Naive B cell (primary cell): ENCODE results near the gene P2RX1. TPM values are rescaled to one million over a fixed set of nuclear protein-coding genes. Genes with fewer than 3 reads are reported as not detected.
A peak's percentile ranks its signal among the peaks of the same experiment; 100 is the strongest.

Experiments used
- ATAC-seq, 2 donors: fragments of 150-1000 bp; cut with Tn5 transposase; 2 replicates each; pipeline ENCODE4 v1.10.0; 2021; ENCODE audit warnings: low read depth in 2 of 2, mild to moderate bottlenecking in 2 of 2, moderate library complexity in 2 of 2
- DNase-seq: peaks from one replicate; pipeline ENCODE4 v3.0.0; 2022
- H3K27ac Mint-ChIP-seq, 6 donors: one replicate each; pipeline ENCODE4 v1.8.0; 2020 to 2022; ENCODE audit warnings: mild to moderate bottlenecking in 6 of 6, mixed read lengths in 6 of 6, moderate library complexity in 5 of 6, inconsistent platforms in 2 of 6
- H3K27me3 Mint-ChIP-seq, 3 donors: one replicate each; pipeline ENCODE4 v1.8.0; 2021 to 2022; ENCODE audit warnings: mixed read lengths in 3 of 3, mild to moderate bottlenecking in 1 of 3
- H3K36me3 Mint-ChIP-seq, 2 donors: one replicate each; pipeline ENCODE4 v1.8.0; 2020 to 2022; ENCODE audit warnings: mixed read lengths in 2 of 2, inconsistent platforms in 1 of 2, mild to moderate bottlenecking in 1 of 2
- H3K4me1 Mint-ChIP-seq, 3 donors: one replicate each; pipeline ENCODE4 v1.8.0; 2020 to 2022; ENCODE audit warnings: mixed read lengths in 3 of 3, inconsistent platforms in 1 of 3, mild to moderate bottlenecking in 1 of 3, moderate library complexity in 1 of 3
- H3K4me3 Mint-ChIP-seq, 8 donors: one replicate each; pipeline ENCODE4 v1.8.0; 2020 to 2022; ENCODE audit warnings: mild to moderate bottlenecking in 8 of 8, mixed read lengths in 8 of 8, moderate library complexity in 8 of 8, inconsistent platforms in 2 of 8
- H3K9me3 Mint-ChIP-seq, 7 donors: one replicate each; pipeline ENCODE4 v1.8.0; 2020 to 2022; ENCODE audit warnings: mixed read lengths in 7 of 7, mild to moderate bottlenecking in 5 of 7, inconsistent platforms in 2 of 7, moderate library complexity in 1 of 7
- polyA plus RNA-seq, 6 donors: library from polyadenylated mRNA; unstranded; fragments of 300-500 nt; fragmentation: Illumina TruSeq; gene quantifications; one replicate each; pipeline ENCODE4 v1.2.3, GENCODE V29; 2021; ENCODE audit warnings: low read depth in 6 of 6

The P2RX1 gene
- polyA plus RNA-seq, 6 donors from 2014 or later, result 2.3 to 20.2 (median 15.1) TPM

GRCh38 chr17:3903051-3903825 lies 13.0 kb downstream of the P2RX1 start:
- Mint-ChIP-seq H3K9me3 (no peaks in the 10 kb centered on the region), H3K4me3 (peak overlapping the region in 1 of 8 donors; percentile 32), H3K27ac (peak overlapping the region in 3 of 6 donors; percentile 16 to 90 (median 76)), H3K4me1 (peaks cover 7 to 28% (median 24%) of the 10 kb centered on the region in 3 donors), H3K36me3 (peaks cover 0 to 5% of the 10 kb centered on the region in 2 donors), H3K27me3 (no peaks in the 10 kb centered on the region)
- ATAC-seq, result no peak
- DNase-seq, result no peak

GRCh38 chr17:3900646-3901045 lies 15.6 kb downstream of the P2RX1 start:
- no peak overlapping the region for H3K4me3 Mint-ChIP-seq
- H3K27ac Mint-ChIP-seq, result peak overlapping the region in 3 of 6 donors; percentile 5 to 65 (median 26)
- H3K4me1 Mint-ChIP-seq, result peaks cover 3 to 20% (median 12%) of the 10 kb centered on the region in 3 donors
- H3K9me3 Mint-ChIP-seq, result no peaks in the 10 kb centered on the region
- ATAC-seq (no peak), DNase-seq (no peak)
- no peaks in the 10 kb centered on the region for H3K27me3 Mint-ChIP-seq
- H3K36me3 Mint-ChIP-seq, result peaks cover 0 to 8% of the 10 kb centered on the region in 2 donors

- Mint-ChIP-seq H3K4me1 (peaks cover 17 to 20% (median 18%) of the 10 kb centered on the region in 3 donors), H3K4me3 (no peak overlapping the region), H3K36me3 (peaks cover 0 to 8% of the 10 kb centered on the region in 2 donors), H3K27me3 (no peaks in the 10 kb centered on the region), H3K9me3 (no peaks in the 10 kb centered on the region), H3K27ac (peak overlapping the region in 1 of 6 donors; percentile 61)
- DNase-seq, result no peak
- ATAC-seq, result no peak
Measured at GRCh38 chr17:3897731-3898130, 18.5 kb downstream of the P2RX1 start.

GRCh38 chr17:3896968-3897235 lies 19.4 kb downstream of the P2RX1 start:
- ATAC-seq (no peak), DNase-seq (no peak)
- Mint-ChIP-seq H3K36me3 (peaks cover 0 to 8% of the 10 kb centered on the region in 2 donors), H3K27ac (peak overlapping the region in 1 of 6 donors; percentile 32), H3K27me3 (no peaks in the 10 kb centered on the region), H3K4me3 (no peak overlapping the region), H3K4me1 (peaks cover 20 to 23% (median 22%) of the 10 kb centered on the region in 3 donors), H3K9me3 (no peaks in the 10 kb centered on the region)

- peaks cover 25 to 29% (median 28%) of the 10 kb centered on the region in 3 donors for H3K4me1 Mint-ChIP-seq
- peak overlapping the region in 2 of 6 donors; percentile 32 to 80 for H3K27ac Mint-ChIP-seq
- H3K36me3 Mint-ChIP-seq, result peaks cover 0 to 8% of the 10 kb centered on the region in 2 donors
- H3K4me3 Mint-ChIP-seq, result peak overlapping the region in 1 of 8 donors; percentile 52
- no peaks in the 10 kb centered on the region for H3K9me3 Mint-ChIP-seq
- H3K27me3 Mint-ChIP-seq, result no peaks in the 10 kb centered on the region
- DNase-seq (no peak), ATAC-seq (no peak)
Measured at GRCh38 chr17:3896108-3896967, 19.9 kb downstream of the P2RX1 start.

GRCh38 chr17:3895354-3895753 lies 20.9 kb downstream of the P2RX1 start:
- H3K9me3 Mint-ChIP-seq, result no peaks in the 10 kb centered on the region
- H3K27ac Mint-ChIP-seq, result peak overlapping the region in 5 of 6 donors; percentile 14 to 81 (median 65)
- DNase-seq (no peak), ATAC-seq (no peak)
- H3K27me3 Mint-ChIP-seq, result no peaks in the 10 kb centered on the region
- peaks cover 34 to 38% (median 37%) of the 10 kb centered on the region in 3 donors for H3K4me1 Mint-ChIP-seq
- H3K4me3 Mint-ChIP-seq, result peak overlapping the region in 3 of 8 donors; percentile 0 to 71 (median 60)
- peaks cover 0 to 8% of the 10 kb centered on the region in 2 donors for H3K36me3 Mint-ChIP-seq

- Mint-ChIP-seq H3K9me3 (no peaks in the 10 kb centered on the region), H3K36me3 (peaks cover 0 to 8% of the 10 kb centered on the region in 2 donors), H3K4me1 (peaks cover 38 to 41% (median 41%) of the 10 kb centered on the region in 3 donors), H3K27ac (peak overlapping the region in 5 of 6 donors; percentile 14 to 81 (median 65)), H3K27me3 (no peaks in the 10 kb centered on the region), H3K4me3 (peak overlapping the region in 5 of 8 donors; percentile 0 to 71 (median 59))
- DNase-seq, result no peak
- ATAC-seq, result no peak
Measured at GRCh38 chr17:3894911-3895343, 21.3 kb downstream of the P2RX1 start.

GRCh38 chr17:3894188-3894587 lies 22.1 kb downstream of the P2RX1 start:
- Mint-ChIP-seq H3K27ac (peak overlapping the region in 2 of 6 donors; percentile 92 to 94), H3K9me3 (no peaks in the 10 kb centered on the region), H3K36me3 (peaks cover 0 to 8% of the 10 kb centered on the region in 2 donors), H3K4me1 (peaks cover 38 to 41% (median 41%) of the 10 kb centered on the region in 3 donors), H3K27me3 (no peaks in the 10 kb centered on the region), H3K4me3 (peak overlapping the region; percentile 83 to 90 (median 86))
- ATAC-seq, result no peak
- no peak for DNase-seq

- Mint-ChIP-seq H3K27me3 (no peaks in the 10 kb centered on the region), H3K4me3 (peak overlapping the region; percentile 83 to 90 (median 86)), H3K4me1 (peaks cover 38 to 41% (median 41%) of the 10 kb centered on the region in 3 donors), H3K36me3 (peaks cover 0 to 8% of the 10 kb centered on the region in 2 donors), H3K9me3 (no peaks in the 10 kb centered on the region), H3K27ac (peak overlapping the region; percentile 86 to 94 (median 92))
- no peak for ATAC-seq
- DNase-seq, result no peak
Measured at GRCh38 chr17:3893720-3894116, 22.5 kb downstream of the P2RX1 start.

- Mint-ChIP-seq H3K36me3 (peaks cover 0 to 2% of the 10 kb centered on the region in 2 donors), H3K9me3 (no peaks in the 10 kb centered on the region), H3K27me3 (no peaks in the 10 kb centered on the region), H3K4me3 (peak within 1 kb of the TSS; percentile 83 to 93 (median 89)), H3K4me1 (peaks cover 38 to 41% (median 41%) of the 10 kb centered on the region in 3 donors), H3K27ac (peak within 1 kb of the TSS; percentile 90 to 97 (median 94))
- ATAC-seq, result peak; percentile 75 to 77
- peak; percentile 92 for DNase-seq
Measured at GRCh38 chr17:3893003-3893719, 23.1 kb downstream of the P2RX1 start, which contains the start of gene CAMKK1. Gene CAMKK1, minus strand, starts transcription at chr17:3893053. Its CDS starts 7,366 bp downstream, at chr17:3885687.

- H3K4me3 Mint-ChIP-seq, result peak overlapping the region; percentile 64 to 93 (median 85)
- peak; percentile 65 to 67 for ATAC-seq
- peak; percentile 88 for DNase-seq
- H3K27me3 Mint-ChIP-seq, result no peaks in the 10 kb centered on the region
- no peaks in the 10 kb centered on the region for H3K9me3 Mint-ChIP-seq
- H3K4me1 Mint-ChIP-seq, result peaks cover 45 to 47% (median 47%) of the 10 kb centered on the region in 3 donors
- H3K27ac Mint-ChIP-seq, result peak overlapping the region; percentile 45 to 97 (median 94)
- H3K36me3 Mint-ChIP-seq, result no peaks in the 10 kb centered on the region
Measured at GRCh38 chr17:3892095-3892998, 23.9 kb downstream of the P2RX1 start.

- ATAC-seq, result no peak
- Mint-ChIP-seq H3K27me3 (no peaks in the 10 kb centered on the region), H3K27ac (peak overlapping the region; percentile 45 to 97 (median 94)), H3K36me3 (no peaks in the 10 kb centered on the region), H3K9me3 (no peaks in the 10 kb centered on the region), H3K4me1 (peaks cover 52 to 54% (median 53%) of the 10 kb centered on the region in 3 donors), H3K4me3 (peak overlapping the region; percentile 64 to 93 (median 84))
- DNase-seq, result no peak
Measured at GRCh38 chr17:3891626-3892094, 24.6 kb downstream of the P2RX1 start.
